Cardiac muscle cell (in vitro differentiated cells and primary cell): ENCODE measurements around the gene GPR156. TPM values are rescaled to one million over a fixed set of nuclear protein-coding genes. Genes with fewer than 3 reads are reported as not detected.
"Not testable (repeated sequence)": the region's sequence is repeated elsewhere in the genome, so short reads cannot be mapped to it uniquely, and the experiment has no call there.

Experiments used
- DNase-seq, 2 donors: peaks; one replicate each; pipeline versions ENCODE4 v3.0.0 to v3.0.0-alpha.2; 2010 to 2017; ENCODE audit warnings: low read depth in 1 of 2, low spot score in 1 of 2
- H3K27ac ChIP-seq: fragments of 200-600 bp; sonication (generic); 2 replicates; pipeline ENCODE4 v1.5.1; 2016
- H3K27me3 ChIP-seq: fragments of 200-600 bp; sonication (generic); 2 replicates; pipeline ENCODE4 v1.6.0; 2016; ENCODE audit warnings: control low read depth
- H3K36me3 ChIP-seq: fragments of 200-600 bp; sonication (generic); 2 replicates; pipeline ENCODE4 v1.5.1; 2016; ENCODE audit warnings: control low read depth
- H3K4me1 ChIP-seq: fragments of 200-600 bp; sonication (generic); 2 replicates; pipeline ENCODE4 v1.8.1; 2017; ENCODE audit warnings: low read depth, mild to moderate bottlenecking, mixed run types
- H3K4me3 ChIP-seq: fragments of 200-600 bp; sonication (generic); 2 replicates; pipeline ENCODE4 v1.5.1; 2016; ENCODE audit warnings: mild to moderate bottlenecking
- H3K9me3 ChIP-seq: fragments of 200-600 bp; sonication (generic); 2 replicates; pipeline ENCODE4 v1.5.1; 2017; ENCODE audit warnings: low read depth, mild to moderate bottlenecking, control low read depth
- CTCF ChIP-seq: IDR thresholded peaks from 2 replicates; pipeline ENCODE4 v1.5.1; 2012; ENCODE audit warnings: low read depth, mild to moderate bottlenecking, low read length
- polyA plus RNA-seq: library from polyadenylated mRNA; unstranded; fragments of >200 nt; fragmentation: Nextera tagmentation; extraction: Ambion mirVana; gene quantifications from 2 replicates; pipeline ENCODE4 v1.2.1, GENCODE V29; 2016
- total RNA-seq: library from RNA; depleted of rRNA; stranded (reverse); fragments of >200 nt; gene quantifications from 2 replicates; pipeline ENCODE4 v1.2.3, GENCODE V29; 2016

GPR156 gene
- total and polyA plus RNA-seq, 2 experiments from 2014 or later = 0.36 TPM; not detected in 1

GRCh38 chr3:120160050-120160449, 125.0 kb downstream of the GPR156 start:
- Histone ChIP-seq H3K9me3 (no peaks in the 10 kb centered on the region), H3K27ac (no peak overlapping the region), H3K27me3 (no peaks in the 10 kb centered on the region), H3K4me3 (no peak overlapping the region), H3K4me1 (no peaks in the 10 kb centered on the region), H3K36me3 (no peaks in the 10 kb centered on the region)
- no peak for TF ChIP-seq CTCF
- DNase-seq = peak in 1 of 2 donors; percentile 99

- DNase-seq = no peak
- H3K27ac ChIP-seq = no peak overlapping the region
- no peaks in the 10 kb centered on the region for H3K36me3 ChIP-seq
- H3K4me1 ChIP-seq = no peaks in the 10 kb centered on the region
- no peak overlapping the region for H3K4me3 ChIP-seq
- TF ChIP-seq CTCF = no peak
- H3K9me3 ChIP-seq = no peaks in the 10 kb centered on the region
- H3K27me3 ChIP-seq = no peaks in the 10 kb centered on the region
Measured at GRCh38 chr3:120157681-120158080, 127.3 kb downstream of the GPR156 start.

- TF ChIP-seq CTCF = no peak
- H3K9me3 ChIP-seq = no peaks in the 10 kb centered on the region
- no peaks in the 10 kb centered on the region for H3K4me1 ChIP-seq
- H3K4me3 ChIP-seq = no peak overlapping the region
- no peak for DNase-seq
- H3K27ac ChIP-seq = no peak overlapping the region
- H3K36me3 ChIP-seq = no peaks in the 10 kb centered on the region
- no peaks in the 10 kb centered on the region for H3K27me3 ChIP-seq
Measured at GRCh38 chr3:120157113-120157512, 127.9 kb downstream of the GPR156 start.

- no peak for DNase-seq
- Histone ChIP-seq H3K9me3 (no peaks in the 10 kb centered on the region), H3K4me3 (no peak overlapping the region), H3K36me3 (no peaks in the 10 kb centered on the region), H3K4me1 (no peaks in the 10 kb centered on the region), H3K27me3 (no peaks in the 10 kb centered on the region), H3K27ac (no peak overlapping the region)
- no peak for TF ChIP-seq CTCF
Measured at GRCh38 chr3:120156699-120157098, 128.3 kb downstream of the GPR156 start.

- H3K4me1 ChIP-seq, H3K27ac ChIP-seq, H3K9me3 ChIP-seq, DNase-seq, H3K36me3 ChIP-seq, H3K4me3 ChIP-seq, H3K27me3 ChIP-seq: not testable (repeated sequence)
Measured at GRCh38 chr3:120155694-120156093, 129.3 kb downstream of the GPR156 start.

- H3K36me3 ChIP-seq = no peaks in the 10 kb centered on the region
- H3K27ac ChIP-seq = no peak overlapping the region
- no peaks in the 10 kb centered on the region for H3K9me3 ChIP-seq
- H3K4me1 ChIP-seq = no peaks in the 10 kb centered on the region
- no peaks in the 10 kb centered on the region for H3K27me3 ChIP-seq
- no peak overlapping the region for H3K4me3 ChIP-seq
- no peak for TF ChIP-seq CTCF
- DNase-seq = no peak
Measured at GRCh38 chr3:120155108-120155507, 129.9 kb downstream of the GPR156 start.
